Hindlimb muscle (tissue), 1 donor: ENCODE data around the gene TNS1. TPM values are rescaled to one million over a fixed set of nuclear protein-coding genes. Genes with fewer than 3 reads are reported as not detected.
"Not testable (repeated sequence)": the region's sequence is repeated elsewhere in the genome, so short reads cannot be mapped to it uniquely, and the experiment has no call there.

Source experiments
- DNase-seq: peaks from one replicate; pipeline ENCODE4 v3.0.0-alpha.2; 2013
- polyA plus RNA-seq: library from polyadenylated mRNA; unstranded; fragments of 120-200 nt; gene quantifications from one replicate; pipeline ENCODE4 v1.2.1, GENCODE V29; 2013; ENCODE audit not compliant: insufficient read length

TNS1 gene
- polyA plus RNA-seq, 1 donor: 142 TPM

DNA sequence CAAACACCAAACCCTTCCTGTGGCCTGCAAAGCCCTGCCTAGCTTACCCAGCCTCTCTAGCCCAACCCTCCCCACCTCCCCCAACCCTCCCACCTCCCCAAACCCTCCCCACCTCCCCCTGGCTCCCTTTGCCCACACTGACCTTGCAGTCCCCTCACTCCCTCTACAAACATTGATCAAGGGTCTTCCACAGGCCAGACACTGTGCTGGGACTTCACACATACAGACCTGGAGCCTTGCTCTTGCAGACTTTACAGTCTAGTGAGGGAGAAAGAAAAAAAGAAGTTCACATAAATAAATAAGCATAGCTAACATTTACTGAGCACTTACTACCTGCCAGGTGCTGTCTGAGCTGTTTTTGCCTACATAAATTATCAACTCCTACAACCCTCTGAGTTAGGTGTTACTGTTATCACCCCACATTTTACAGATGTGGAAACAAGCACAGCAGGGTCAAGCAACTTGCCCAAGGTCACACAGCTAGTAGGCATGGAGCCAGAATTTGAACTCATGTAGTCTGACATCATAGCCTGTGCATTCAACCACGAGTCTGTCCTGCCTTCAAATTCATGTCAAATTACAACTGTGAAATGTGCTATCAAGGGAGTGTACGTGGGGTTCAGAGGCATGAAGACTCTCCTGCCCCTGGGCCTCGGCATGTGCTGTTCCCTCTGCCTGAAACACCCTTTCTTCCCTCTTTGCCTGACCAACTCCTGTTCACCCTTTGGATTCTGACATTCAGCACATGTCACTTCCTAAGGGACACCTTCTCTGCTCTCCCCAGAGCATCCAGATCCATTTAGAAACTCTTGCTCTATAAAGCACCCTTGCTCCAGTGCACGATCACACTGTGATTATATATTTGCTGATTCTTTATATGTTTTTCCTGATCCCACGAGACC is 209.9 kb downstream of the TNS1 start:
- DNase-seq: no peak

DNA sequence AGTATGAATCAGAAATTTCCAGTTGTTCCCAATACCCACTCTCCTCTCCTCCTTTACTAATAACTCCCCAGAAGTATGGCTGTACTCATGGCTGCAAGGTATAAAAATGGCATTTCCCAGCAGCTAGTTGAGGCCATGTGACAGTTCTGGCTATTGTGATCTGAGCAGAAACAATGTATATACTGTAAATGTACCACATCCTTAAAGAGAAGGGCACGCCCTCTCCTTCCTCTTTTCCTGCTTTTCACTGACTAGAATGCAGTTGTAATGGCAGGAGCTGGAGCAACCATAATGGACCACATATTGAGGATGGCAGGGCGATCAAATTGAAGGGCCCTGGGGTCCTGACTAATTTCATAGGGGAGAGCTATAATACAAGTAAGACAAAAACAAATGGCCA is 211.2 kb downstream of the TNS1 start:
- DNase-seq: no peak

DNA sequence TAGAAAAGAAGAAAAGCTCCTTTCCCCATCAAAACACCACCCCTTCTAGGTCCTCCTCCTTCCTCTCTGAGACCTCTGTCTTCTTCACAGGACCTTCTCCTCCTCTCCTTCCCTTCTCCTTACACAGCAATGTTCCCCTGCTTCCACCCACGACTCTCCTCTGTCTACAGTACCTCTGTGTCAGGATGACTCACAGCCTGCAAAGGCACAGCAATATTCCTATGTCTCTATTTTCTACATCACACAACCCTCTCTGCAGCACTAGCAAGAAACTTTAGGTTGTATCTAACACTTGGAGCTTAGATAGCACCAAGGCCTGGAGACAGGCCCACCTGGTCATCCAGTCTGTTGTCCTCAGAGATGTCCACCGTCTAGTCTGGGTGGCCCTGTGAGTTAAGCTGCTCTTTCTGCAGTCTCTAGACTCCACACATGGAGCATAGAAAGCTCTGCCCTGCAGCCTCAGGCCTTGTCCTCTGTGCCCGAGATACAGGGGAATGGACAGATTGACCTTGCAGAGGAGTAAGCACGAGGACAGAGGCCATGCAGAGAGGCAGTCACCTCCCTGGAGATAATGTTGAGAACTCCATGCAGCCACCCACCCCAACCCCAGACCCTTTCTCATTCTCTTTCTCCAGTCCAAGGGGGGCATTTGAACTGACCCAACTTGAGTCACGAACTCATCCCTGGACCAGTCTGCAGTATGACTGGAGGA is 212.0 kb downstream of the TNS1 start:
- no peak for DNase-seq

DNA sequence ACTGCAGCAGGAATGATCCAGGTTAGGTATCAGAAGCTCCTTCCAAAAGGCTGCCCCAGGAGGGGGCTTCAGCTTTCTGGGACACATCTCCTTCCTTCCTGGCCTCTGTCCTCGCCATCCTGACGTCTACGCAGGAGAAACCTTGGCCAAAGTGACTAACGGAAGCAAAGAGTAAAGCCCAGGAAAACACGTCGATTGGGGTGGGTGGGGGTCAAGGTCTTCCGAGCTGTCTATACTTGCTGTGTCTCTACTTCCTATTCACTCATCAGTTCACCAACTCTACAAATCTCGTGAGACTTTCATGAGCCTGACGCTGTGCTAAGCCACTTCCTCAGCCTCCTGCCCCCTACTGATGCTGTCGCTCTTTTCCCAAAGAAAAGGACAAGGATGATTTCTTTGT is 212.6 kb downstream of the TNS1 start:
- no peak for DNase-seq

DNA sequence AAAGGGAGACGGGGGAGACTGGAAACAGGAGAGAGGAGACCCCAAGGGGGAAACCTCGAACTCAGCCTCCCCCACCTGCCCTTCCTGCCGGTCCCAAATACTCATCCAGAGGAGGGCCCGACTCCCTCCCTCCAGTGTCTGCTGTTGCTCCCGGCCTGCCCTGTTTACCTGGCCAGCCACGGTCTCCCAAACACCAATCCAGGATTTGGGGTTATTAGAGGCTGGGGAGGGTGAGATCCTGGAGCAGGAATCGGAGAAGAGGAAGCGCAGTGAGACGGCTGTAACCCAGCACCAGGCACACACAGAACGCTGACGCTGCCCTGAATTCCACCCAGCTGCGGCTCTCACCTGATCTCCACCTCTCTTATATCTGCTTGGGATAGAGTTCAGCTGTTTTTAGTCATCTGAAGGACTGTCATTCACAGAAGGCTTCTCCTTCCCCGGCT is 213.0 kb downstream of the TNS1 start:
- DNase-seq: no peak

DNA sequence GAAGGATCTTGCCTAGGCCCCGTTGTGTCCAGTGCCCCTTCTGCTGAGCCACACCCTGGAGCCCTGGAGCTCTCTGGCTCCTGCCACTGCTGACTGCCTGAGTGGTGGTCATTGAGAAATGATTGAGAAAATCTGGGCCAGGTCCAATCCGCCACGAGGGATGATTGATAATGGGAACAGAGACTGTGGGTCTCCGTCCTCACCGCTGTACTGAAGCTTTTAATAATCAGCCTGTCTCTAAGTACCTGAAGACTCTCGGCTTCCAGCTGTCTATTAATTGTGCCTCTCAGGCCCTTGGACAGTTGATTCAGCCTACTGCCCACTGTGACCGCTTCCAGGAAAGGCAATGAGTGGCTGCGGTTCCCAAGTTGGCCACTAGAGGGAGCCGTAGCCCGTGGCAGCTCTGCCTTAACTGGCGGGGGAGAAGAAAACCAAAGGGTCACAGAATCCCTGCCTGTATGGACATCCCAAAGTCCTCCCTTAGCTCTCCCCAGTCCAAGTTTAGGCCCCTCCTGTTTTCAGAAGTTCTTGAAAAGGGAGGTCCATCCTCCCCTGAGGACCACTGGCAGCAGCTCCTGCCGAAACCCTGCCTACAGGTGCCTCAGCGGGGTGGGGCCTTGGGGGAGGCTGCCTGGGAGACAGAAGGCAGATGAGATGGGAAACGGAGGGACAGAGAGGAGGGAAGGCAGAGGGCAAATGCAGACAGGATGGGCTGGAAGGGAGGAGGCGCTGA is 213.6 kb downstream of the TNS1 start:
- peak; percentile 82 for DNase-seq

DNA sequence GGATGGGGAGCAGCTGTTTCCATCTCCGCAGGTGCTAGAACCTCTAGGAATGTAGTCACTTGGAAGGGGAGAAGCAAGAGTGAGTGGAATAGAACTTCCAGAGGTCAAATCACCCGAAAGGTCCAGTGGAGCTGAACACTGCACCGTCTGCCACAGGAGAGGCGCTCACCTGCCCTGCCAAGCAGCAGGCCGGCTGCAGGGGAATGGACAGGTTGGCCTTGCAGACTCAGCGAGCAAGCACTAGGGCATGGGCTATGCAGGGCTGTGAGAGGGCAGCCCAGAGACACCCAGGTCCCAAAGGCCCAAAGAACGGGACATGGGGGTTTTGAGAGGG is 214.2 kb downstream of the TNS1 start:
- no peak for DNase-seq

DNA sequence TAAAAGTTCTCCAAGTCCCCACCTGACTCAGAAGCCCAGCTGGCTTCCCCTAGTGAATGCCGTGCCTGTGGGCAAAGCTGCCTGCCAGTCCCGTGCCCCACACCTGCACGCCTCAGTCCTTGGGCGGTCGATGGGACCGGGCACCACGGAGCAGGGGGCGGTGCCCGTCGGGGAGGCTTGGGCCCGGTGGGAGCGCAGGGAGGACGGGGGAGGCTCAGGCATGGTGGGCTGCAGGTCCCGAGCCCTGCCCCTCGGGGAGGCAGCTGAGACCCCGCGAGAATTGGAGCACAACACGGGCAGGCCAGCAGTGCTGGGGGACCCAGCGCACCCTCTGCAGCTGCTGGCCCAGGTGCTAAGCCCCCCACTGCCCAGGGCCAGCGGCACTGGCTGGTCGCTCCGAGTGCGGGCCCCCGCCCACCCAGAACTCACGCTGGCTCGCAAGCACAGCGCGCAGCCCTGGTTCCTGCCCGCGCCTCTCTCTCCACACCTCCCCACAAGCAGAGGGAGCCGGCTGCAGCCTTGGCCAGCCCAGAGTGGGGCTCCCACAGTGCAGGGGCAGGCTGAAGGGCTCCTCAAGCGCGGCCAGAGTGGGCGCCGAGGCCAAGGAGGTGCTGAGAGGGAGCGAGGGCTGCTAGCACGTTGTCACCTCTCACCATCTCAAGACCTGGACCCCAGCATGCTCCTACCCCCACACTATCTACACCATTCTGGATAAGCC is 215.5 kb downstream of the TNS1 start:
- DNase-seq: no peak

DNA sequence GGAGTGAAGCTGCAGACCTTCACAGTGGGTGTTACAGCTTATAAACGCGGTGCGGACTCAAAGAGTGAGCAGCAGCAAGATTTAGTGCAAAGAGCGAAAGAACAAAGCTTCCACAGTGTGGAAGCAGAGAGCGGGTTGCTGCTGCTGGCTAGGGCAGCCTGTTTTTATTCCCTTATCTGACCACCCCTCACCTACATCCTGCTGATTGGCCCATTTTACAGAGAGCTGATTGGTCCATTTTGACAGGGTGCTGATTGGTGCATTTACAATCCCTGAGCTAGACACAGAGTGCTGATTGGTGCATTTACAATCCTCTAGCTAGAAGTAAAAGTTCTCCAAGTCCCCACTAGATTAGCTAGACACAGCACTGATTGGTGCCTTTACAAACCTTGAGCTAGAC is 216.2 kb downstream of the TNS1 start:
- DNase-seq: not testable (repeated sequence)

DNA sequence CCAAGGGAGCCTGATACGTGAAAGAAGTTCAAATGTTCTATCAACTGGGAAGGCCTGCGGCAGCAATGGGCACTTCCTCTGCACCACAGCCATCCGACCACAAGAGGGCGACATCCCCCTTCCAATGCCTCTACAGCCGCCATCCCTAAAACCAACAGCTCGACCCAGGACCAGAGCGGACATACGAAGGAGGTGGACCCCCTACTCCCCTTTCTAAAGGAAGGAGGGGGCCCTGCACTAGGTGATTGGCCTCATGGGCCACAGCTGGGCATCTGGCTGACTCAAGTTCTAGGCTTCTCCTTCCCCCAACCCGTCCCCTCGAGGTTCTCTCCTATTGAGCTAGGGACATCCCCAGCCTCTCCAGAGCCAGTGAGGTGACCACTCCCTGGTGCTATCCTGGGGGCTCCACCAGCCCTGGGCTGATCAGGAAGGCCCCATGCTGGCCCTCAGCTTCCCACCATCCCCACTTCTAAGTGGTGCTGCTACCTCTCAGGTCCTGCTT is 217.2 kb downstream of the TNS1 start:
- peak; percentile 76 for DNase-seq

DNA sequence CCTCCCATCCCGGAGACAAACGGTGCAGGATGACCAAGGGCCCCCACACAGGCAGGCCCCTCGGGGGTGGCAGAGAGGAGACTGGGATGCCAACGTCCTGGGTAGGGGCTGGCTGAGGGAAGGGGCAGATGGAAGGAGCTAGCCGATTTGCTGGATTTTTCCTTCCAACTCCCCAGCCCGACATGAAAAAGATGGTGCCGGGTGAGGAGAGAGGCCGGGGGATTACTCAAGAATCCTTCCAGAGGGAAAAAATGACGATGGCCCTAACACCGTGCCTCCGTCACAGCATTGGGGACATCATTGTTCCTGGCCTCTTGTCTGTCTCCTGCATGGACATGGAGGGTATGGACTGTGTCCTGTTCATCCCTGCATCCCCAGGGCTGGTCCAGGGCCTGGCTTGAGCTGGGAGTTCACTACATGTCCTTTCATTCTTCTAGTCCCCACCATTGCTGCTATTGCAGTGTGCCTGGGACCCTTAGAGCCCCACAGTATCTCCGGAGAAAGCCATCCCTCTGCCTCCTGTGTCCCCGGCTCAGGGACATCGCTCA is 217.7 kb downstream of the TNS1 start:
- no peak for DNase-seq

DNA sequence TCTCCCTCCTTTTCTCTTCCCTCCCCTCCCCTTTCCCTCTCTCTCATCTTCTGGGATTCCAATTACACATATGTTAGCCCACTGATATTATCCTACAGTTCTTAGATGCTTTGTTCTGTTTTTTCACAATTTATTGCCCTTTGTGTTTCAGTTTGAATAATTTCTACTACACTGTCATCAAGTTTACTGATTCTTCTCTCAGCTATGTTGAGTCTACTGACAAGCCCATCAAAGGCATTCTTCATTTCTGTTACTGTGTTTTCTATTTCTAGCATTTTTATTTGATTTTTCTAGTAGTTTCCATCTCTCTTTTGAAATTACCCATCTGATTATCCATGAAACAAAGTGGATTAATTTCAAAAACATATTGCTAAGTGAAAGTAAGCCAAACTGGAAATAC is 219.6 kb downstream of the TNS1 start:
- no peak for DNase-seq

DNA sequence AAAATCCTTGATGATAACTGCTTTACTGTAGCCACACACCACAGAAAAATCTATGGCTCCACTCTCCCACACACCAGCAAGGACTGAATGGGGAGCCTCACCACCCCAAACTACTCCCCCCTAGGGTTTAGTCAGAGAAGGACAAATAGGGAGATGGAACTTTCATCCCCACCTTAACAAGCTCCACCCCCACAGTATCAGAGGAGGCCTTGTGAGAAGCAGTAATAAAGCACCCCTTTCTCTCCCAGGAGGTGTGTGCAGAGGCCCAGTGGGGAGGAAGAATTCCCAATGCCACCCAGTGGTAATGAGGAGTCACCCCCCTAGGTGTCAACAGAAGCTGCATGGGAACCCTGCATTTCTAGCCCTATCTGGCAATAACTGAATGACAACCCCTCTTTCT is 224.9 kb downstream of the TNS1 start:
- DNase-seq: no peak

DNA sequence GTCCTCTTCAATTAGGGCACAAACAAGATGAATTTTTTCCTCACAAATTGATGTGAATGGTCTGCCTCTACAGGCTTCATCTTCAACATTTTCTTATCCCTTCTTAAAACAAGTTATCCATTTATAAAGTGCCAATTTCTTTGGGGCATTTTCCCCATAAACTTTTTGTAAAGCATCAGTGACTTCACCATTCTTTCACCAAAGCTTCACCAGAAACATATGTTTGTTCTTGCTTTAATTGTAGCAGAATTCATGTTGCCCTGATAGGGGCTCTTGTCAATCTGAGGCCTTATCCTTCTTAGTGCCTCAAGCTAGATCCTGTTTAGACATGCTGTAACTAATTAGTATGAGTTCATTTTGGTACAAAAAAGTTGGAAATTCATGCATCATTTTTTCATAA is 226.2 kb downstream of the TNS1 start:
- no peak for DNase-seq

DNA sequence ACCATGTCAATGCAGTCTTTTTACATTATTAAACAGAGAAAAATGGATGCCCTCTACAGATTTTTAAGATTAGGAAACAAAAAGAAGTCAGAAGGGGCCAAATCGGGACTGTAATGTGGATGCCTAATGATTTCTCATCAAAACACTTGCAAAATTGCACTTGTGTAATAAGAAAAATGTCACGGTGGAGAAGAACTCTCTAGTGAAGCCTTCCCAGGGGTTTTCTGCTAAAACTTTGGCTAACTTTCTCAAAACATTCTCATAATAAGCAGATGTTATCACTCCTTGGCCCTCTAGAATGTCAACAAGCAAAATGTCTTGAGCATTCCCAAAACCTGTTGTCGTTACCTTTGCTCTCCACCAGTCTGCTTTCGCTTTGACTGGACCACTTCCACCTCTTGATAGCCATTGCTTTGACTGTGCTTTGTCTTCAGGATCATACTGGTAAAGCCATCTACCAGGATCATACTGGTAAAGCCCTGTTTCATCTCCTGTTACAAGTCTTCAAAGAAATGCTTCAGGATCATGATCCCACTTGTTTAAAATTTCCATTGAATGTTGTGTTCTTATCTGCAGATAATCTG is 226.8 kb downstream of the TNS1 start:
- DNase-seq: no peak

DNA sequence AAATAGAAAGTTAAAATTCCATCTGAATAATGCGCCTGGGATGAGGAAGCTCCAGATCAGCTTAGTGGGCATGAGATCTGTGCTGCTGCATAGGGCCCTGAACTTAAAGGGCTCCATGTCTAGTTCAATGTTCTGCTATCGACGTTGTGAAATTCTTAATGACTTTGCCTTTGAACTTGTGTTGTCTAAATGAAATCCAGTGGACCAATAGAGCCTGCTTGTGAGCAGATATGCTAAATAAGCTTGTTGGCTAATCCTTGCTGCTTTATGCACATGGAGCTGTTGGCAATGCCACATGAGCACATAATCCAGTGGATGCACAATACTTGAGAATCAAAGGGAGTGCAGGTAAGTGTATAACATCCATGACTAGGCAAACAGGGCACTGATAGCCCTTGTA is 228.6 kb downstream of the TNS1 start:
- DNase-seq: no peak

DNA sequence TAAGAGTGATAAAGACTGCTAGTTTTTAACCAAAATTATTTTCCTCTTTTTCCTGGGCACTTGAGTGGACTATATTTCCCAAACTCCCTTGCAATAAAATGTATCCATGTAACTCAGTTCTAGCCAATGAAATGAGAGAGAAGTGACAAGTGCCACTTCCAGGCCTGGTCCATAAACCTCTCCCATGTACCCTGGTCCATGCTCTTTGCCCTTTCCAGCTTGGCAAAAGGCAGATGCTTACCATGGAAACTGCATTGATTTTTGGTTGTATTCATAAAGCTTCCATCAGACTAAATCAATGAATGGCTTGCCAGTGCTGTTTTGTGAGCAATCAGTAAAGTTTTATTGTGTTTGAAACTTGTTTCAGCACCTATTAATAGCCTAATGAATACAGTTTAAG is 229.3 kb downstream of the TNS1 start:
- DNase-seq: no peak

DNA sequence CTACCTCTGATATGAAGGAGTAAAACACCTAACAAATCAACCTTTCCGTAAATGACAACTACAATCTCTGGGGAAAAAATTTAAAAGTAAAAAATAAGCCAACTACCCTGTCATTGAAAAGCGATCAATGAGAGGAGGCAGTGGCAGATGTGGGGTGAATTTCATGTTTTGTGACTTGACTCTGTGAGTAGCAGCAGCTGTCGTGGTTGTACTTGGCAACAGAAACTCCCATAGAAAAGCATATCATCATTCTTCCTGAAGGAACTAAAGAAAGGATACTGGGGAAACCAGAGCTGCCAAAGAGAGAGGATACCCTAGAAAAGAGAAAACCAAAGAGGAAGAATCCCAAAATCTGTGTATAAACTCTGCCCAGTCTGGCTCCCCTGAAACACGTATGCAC is 236.4 kb downstream of the TNS1 start:
- DNase-seq: no peak

DNA sequence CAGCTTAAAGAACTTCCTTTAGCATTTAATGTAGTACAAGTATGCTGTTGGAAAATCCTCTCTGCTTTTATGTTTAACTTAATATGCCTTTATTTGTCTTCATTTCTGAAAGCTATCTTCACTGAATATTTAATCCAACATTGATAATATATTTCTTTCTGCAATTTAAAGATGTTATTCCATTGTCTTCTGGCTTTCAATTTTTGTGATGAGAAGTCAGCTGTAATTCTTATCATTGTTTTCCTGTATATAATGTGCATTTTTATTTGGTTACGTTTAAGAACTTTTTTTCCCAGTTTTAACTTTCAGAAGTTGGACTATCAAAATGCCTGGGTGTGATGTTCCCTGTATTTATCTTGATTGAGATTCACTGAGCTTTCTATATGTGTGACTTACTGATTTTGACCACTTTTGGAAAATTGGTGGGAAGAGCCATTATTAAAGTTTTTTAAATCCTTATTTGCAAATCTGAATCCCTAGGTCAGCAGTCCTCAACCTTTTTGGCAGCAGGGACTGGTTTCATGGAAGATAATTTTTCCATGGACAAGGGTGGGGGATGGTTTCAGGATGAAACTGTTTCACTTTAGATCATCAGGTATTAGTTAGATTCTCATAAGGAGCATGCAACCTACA is 241.0 kb downstream of the TNS1 start:
- no peak for DNase-seq

DNA sequence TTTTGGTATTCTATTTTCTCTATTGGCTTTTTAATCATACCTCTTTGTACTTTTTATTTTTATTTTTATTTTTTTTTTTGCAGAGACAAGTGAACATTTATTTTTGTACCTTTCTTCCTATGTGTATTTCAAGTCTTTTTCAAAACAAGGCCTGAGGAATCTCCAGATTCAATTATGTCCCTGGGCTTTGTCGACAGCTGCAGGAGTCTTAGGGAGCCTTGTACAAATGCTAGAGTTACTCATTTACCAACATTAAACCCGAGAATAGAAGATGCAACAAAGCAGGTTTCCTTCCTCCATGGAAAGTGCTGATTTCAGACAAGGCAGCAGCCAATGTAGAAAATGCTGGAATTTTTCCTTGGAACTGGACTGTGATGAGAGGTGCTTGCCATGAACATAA is 242.8 kb downstream of the TNS1 start:
- DNase-seq: no peak

DNA sequence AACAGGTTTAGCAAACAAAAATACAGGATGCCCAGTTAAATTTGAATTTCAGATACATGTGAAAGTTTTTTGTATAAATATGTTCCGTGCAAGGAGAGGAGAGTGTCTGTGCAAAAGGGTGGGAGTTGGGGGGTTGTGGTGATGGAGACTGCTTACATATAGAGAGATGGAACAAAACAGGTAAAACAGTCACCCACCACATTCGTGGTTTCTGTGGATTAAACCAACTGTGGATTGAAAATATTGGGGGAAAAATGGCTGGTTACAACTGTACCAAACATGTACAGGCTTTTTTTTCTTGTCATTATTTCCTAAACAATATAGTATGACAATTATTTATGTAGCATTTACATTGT is 245.7 kb downstream of the TNS1 start:
- DNase-seq: no peak
